GM18909 (cell line): ENCODE results near the gene ATP5PB.

Experiments used
- ATAC-seq: cut with Tn5 transposase; IDR thresholded peaks from one replicate; pipeline ENCODE4 v1.9.1; 2021; ENCODE audit warnings: mild to moderate bottlenecking; ENCODE audit not compliant: unreplicated experiment, poor library complexity

The ATP5PB gene

DNA sequence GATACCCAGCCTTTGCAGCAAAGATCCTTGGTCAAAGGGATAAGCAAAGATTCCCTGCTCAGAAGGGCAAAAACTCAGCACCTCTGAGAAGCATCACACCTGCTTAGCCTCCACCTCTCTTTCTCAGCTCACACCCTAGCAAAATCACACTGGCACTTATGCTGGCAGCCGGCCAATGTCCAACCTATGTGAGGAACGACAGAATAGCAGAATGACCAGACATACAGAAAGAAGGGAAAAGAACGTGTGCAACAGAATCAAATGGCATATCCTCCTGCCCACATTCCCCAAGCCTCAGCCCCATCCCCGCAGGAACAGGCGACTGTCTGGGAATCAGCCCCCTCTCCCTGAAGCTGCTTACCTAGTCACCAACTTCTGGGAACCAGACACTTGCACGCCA lies 54.8 kb downstream of the ATP5PB start:
- ATAC-seq, result no peak

GRCh38 chr1:111505641-111506119 lies 56.4 kb downstream of the ATP5PB start:
- ATAC-seq, result peak; percentile 69

DNA sequence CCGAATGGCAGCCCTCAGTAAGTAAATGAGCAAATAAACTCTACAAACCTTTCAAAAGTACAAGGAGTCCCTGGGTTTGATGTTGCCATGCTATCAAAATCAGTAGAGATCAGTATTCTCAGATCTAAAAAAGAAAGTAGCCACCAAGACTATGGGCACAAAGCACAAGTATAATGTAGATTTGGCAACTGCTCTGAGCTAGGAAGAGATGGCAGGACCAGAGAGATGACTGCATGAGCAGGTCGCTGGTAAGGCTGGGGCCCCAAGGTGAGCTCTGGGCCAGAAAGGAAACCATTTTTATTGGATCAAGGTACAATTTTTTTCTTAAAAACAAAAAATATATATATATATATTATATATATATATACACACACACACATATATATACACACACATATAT lies 57.3 kb downstream of the ATP5PB start:
- no peak for ATAC-seq

- ATAC-seq, result peak; percentile 59
Measured at GRCh38 chr1:111507411-111508201, 58.3 kb downstream of the ATP5PB start.

GRCh38 chr1:111509997-111510375 lies 60.7 kb downstream of the ATP5PB start:
- ATAC-seq, result no peak

DNA sequence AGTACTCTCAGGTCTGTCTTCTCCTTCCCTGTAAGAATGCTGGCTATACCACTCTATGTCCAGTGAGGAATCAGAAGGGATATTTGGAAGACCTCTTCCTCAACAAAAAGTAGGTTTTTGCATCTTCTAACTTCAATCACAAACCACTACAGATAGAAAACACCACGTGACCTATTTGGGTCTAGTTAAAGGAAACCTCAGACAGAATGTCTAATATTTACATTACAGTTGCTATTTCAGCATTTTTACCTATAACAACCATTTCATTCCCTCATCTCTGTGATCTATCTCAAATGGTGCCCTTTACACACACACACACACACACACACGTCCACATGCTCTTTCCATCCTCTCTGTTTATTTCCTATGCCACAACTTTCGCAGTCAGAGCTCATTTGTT lies 62.1 kb downstream of the ATP5PB start:
- no peak for ATAC-seq
